ENCODE data around the gene PTCH1.

PTCH1 gene

DNA sequence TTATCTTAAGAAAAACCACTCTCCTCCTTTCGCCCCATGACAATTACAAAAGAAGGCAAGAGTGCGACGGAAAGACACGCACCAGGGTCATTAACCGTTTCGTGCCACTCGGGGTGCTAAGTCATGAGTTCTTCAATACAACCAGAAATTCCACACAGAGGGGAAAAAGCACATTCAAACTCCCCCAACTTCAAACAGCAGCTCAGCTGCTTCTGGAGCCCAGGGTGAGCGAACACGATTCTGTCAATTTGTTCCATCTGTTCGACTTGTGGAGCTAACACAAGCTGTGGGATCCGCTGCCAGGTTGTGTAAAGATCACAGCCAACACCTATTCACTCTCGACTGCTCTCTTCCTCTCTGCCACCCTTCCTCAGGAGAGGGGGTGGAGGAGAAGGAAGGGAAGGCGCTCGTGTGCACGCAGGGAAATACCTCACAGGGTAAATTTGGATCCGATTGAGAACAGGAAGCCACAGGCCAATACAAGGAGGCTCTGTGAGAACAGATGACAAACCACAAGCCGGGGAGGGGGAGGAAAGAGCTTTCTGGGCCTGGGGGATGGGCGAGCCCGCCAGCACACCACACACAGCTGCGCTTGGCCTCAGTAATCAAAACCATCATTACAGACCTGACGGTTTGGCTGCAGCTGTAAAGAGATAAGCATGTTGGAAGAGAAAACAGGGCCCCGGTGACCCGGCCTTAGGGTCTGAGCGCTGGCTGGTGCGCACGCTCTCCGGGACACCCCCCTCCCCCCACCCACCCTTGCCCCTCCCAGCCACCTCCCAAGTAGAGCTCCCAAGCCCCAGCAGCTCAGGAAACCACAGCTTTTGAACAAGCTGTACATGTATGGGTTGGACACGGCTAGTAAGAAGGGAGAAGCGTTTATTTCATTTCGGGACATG is 54.3 kb downstream of the PTCH1 start:
- DNase-seq: peak; percentile 66 to 78

GRCh38 chr9:95461448-95462248 is 55.1 kb downstream of the PTCH1 start:
- DNase-seq: no peak

- DNase-seq: no peak
These were observed 56.1 kb downstream of the PTCH1 start for GRCh38 chr9:95460518-95461164.

- DNase-seq: no peak
These were observed 56.8 kb downstream of the PTCH1 start for GRCh38 chr9:95459851-95460517.

- no peak for DNase-seq
These were observed 57.6 kb downstream of the PTCH1 start for GRCh38 chr9:95459178-95459577.

GRCh38 chr9:95458666-95459065 is 58.1 kb downstream of the PTCH1 start:
- DNase-seq: no peak

GRCh38 chr9:95457769-95458168 is 59.0 kb downstream of the PTCH1 start:
- DNase-seq: no peak

DNA sequence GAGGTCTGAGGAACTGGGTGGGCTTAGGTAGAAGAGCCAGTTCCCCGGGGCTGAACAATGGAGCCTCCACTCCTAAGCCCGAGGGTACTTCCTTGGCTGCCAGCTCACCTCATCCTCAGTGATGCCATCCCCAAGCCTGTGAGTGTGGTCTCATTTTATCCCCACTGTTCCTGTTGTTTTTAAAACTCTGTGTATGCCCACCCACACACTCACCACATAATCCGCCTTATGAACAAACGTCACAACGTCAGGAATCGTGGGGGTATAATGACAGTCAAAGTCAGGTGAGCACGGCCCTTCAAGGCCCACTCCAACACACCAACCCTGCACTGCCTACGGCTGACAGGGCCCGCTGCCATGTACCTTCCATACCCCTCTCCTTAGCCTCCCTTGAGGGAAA is 61.1 kb downstream of the PTCH1 start:
- no peak for DNase-seq

- no peak for DNase-seq
These were observed 64.6 kb downstream of the PTCH1 start for GRCh38 chr9:95452176-95452575.

- no peak for DNase-seq
These were observed 65.7 kb downstream of the PTCH1 start for GRCh38 chr9:95451065-95451426.

DNA sequence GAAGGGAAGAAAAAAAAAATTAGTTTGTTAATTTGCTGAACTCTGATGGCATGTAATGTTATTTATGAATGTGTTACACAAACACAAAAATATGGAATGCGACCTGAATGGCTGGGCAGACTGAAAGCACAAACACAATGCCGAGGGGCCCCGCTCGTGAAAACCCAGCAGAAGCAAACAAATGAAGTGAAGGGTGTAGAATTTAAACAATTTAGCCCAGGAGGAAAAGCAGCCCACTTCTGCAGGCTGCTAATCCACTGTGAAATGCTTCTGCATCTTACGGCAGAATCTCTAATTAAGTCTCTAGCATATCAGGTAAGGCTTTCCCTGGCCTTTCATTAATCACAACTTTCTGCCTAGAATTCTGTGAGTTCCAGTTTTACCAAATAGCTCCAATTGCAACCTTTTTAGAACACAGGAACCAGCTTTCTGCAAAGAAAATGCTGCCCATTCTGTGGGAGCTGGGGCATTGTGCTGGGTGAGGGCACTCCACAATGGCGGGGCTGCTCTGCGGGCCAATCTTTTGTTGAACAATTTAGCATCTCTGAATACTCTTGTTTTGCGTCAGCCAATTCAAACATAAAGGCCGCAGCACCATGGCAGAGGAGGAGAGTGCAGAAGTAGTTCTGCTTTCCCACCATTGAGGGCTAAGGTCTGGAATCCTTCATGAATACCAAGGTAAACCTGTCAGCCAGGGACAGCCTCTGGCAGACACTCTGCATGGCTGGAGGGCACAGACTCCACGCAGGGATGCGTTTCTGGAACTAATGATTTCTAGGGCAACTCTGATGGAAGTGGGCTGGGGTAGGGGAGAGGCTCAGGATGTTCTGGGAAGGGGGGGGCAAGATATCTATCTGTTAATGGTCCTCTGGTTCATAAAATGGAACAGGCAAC is 66.4 kb downstream of the PTCH1 start:
- DNase-seq: no peak

GRCh38 chr9:95449016-95449415 is 67.8 kb downstream of the PTCH1 start:
- DNase-seq: no peak

- DNase-seq: no peak
These were observed 68.9 kb downstream of the PTCH1 start for GRCh38 chr9:95447660-95448420.

DNA sequence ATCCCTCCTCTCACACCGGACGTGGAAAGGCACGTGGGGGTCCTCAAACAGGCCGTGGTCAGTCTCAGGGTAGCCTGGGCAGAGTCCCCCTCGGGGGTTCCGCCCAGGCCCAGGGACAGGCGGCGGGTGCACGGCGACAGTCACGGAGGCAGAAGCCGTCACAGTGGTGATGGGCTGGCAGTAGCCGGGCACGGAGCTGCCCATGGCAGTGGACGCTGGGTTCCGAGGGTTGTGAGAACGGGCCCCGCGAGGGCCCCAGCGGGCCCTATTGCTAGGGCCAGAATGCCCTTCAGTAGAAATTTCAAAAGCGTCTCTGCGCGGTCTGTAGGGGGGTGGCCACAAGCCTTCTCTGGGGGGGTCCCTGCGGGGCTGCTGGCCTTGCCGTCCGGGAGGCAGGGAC is 69.8 kb downstream of the PTCH1 start:
- DNase-seq: no peak

DNA sequence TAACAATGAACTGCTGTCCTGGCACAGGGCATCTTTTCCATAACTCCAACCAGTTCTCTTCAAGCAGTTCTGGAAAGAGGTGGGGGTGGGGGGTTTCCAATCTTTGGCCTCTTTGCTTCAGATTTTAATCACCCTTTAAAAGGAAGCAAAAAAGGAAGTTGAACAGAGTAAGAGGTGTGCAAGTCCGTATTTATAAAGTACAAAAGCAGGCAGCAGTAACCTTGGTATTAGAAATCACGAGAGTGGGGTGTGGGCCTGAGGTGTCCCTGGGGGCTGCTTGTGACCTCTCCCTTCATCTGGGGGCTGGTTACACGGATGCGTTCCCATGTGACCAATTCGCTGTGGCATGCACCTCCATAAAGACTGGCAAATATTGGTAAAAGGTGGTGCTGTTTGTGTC is 70.5 kb downstream of the PTCH1 start:
- DNase-seq: no peak

DNA sequence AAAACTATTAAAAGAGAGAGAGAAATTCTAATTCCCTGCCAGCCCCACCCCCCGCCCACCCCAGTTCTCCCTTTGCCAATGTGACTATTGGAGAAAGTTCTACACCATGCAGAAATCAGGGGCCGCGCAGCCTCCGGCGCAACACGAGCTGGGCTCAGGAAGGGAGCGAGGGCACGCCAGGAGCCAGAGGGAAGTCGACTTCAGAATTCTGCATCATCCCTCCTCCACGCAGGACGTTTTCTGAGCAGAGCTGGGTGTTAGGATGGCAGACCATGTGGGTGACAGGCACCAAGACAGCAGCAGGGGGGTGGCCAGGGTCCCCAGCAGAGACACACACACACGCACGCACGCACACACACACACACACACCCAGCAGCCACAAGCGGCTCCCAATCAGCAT is 72.6 kb downstream of the PTCH1 start:
- DNase-seq: no peak

GRCh38 chr9:95443301-95443700 is 73.5 kb downstream of the PTCH1 start:
- DNase-seq: no peak

DNA sequence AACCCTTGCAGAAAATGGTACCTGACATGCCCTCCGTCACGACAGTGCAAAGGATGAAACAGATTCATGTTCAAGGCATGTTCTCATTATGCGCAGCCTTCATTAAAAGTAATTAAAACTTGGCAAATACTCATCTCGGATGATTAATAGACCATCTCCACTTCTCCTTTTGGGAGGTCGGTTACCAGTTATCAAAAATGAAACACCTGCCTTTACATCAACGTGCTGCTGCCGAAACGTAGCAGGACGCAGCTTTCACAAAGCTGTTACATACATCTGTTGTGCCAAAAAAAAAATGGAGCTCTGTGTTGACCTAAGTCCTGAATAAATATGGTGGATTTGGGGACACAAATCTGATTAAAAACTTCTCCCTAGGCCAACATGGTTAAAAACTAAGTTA is 75.7 kb downstream of the PTCH1 start:
- no peak for DNase-seq

- no peak for DNase-seq
These were observed 76.3 kb downstream of the PTCH1 start for GRCh38 chr9:95440447-95440846.

- no peak for DNase-seq
These were observed 78.0 kb downstream of the PTCH1 start for GRCh38 chr9:95438561-95439357.

Measured in activated CD4-positive, alpha-beta T cell treated with anti-CD3 and anti-CD28 coated beads, Interleukin-2, amount 50 U/mL, for 48 hours (primary cell).